Panc1 (cell line): Measurements from ENCODE around the gene TEX35.

Source experiments
- POLR2AphosphoS5 ChIP-seq: IDR thresholded peaks from 2 replicates; pipeline ENCODE4 v1.6.1; 2012; ENCODE audit warnings: mild to moderate bottlenecking, low read depth, low read length, moderate library complexity
- SIN3A ChIP-seq: IDR thresholded peaks from 2 replicates; pipeline ENCODE4 v1.6.1; 2012; ENCODE audit warnings: low read depth, mild to moderate bottlenecking, low read length, moderate library complexity, borderline replicate concordance; ENCODE audit not compliant: insufficient read depth
- TF ChIP-seq, protein P1 (sequence below): fragments of 450-650 bp; IDR thresholded peaks from 2 replicates; pipeline ENCODE4 v1.5.1; 2017; ENCODE audit warnings: mild to moderate bottlenecking
- TF ChIP-seq, protein P2 (sequence below), 2 experiments: IDR thresholded peaks; 2 replicates each; pipeline ENCODE4 v1.6.1; 2011 to 2012; ENCODE audit warnings: low read depth in 2 of 2, control low read depth in 1 of 2, low read length in 1 of 2, mild to moderate bottlenecking in 1 of 2, moderate library complexity in 1 of 2; ENCODE audit not compliant: insufficient read depth in 1 of 2

DNA sequence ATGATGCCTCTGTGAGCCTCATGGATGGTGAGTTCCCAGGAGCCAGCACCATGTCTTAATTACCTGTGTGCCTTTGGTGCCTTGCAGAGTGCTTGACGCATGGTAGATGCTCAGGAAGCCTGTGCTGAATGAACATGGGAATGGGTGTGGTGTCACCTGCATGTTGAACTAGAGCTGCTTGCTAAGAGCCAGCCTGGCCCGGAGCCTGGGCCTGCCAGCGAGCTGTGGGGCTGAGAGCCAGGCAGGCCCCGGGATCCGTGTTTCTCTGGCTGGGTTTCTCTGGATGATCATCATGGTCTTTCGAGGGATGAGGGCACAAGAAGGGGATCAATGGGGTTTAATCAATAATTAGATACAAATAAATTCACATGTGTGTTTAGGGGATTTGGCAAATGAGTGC is 6.7 kb upstream of the TEX35 start:
- TF ChIP-seq, protein P1, sequence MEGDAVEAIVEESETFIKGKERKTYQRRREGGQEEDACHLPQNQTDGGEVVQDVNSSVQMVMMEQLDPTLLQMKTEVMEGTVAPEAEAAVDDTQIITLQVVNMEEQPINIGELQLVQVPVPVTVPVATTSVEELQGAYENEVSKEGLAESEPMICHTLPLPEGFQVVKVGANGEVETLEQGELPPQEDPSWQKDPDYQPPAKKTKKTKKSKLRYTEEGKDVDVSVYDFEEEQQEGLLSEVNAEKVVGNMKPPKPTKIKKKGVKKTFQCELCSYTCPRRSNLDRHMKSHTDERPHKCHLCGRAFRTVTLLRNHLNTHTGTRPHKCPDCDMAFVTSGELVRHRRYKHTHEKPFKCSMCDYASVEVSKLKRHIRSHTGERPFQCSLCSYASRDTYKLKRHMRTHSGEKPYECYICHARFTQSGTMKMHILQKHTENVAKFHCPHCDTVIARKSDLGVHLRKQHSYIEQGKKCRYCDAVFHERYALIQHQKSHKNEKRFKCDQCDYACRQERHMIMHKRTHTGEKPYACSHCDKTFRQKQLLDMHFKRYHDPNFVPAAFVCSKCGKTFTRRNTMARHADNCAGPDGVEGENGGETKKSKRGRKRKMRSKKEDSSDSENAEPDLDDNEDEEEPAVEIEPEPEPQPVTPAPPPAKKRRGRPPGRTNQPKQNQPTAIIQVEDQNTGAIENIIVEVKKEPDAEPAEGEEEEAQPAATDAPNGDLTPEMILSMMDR, result no peak
- TF ChIP-seq SIN3A, result no peak
- no peak for TF ChIP-seq POLR2AphosphoS5
- TF ChIP-seq, protein P2, sequence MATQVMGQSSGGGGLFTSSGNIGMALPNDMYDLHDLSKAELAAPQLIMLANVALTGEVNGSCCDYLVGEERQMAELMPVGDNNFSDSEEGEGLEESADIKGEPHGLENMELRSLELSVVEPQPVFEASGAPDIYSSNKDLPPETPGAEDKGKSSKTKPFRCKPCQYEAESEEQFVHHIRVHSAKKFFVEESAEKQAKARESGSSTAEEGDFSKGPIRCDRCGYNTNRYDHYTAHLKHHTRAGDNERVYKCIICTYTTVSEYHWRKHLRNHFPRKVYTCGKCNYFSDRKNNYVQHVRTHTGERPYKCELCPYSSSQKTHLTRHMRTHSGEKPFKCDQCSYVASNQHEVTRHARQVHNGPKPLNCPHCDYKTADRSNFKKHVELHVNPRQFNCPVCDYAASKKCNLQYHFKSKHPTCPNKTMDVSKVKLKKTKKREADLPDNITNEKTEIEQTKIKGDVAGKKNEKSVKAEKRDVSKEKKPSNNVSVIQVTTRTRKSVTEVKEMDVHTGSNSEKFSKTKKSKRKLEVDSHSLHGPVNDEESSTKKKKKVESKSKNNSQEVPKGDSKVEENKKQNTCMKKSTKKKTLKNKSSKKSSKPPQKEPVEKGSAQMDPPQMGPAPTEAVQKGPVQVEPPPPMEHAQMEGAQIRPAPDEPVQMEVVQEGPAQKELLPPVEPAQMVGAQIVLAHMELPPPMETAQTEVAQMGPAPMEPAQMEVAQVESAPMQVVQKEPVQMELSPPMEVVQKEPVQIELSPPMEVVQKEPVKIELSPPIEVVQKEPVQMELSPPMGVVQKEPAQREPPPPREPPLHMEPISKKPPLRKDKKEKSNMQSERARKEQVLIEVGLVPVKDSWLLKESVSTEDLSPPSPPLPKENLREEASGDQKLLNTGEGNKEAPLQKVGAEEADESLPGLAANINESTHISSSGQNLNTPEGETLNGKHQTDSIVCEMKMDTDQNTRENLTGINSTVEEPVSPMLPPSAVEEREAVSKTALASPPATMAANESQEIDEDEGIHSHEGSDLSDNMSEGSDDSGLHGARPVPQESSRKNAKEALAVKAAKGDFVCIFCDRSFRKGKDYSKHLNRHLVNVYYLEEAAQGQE (IDR thresholded peaks at IDR 0.05; ENCODE audit: insufficient read depth in 1 of 2, low read depth in 2 of 2, low read length in 1 of 2), result no peak
